Nephron progenitor cell (in vitro differentiated cells): ENCODE data around the gene TMEM132A.
A peak's percentile ranks its signal among the peaks of the same experiment; 100 is the strongest.

Experiments used
- DNase-seq: peaks from one replicate; pipeline ENCODE4 v3.0.0; 2021
- H3K27ac Mint-ChIP-seq: 2 replicates; pipeline ENCODE4 v1.8.0; 2021; ENCODE audit warnings: mild to moderate bottlenecking, moderate library complexity, mixed read lengths
- H3K27me3 Mint-ChIP-seq: 2 replicates; pipeline ENCODE4 v1.8.0; 2021; ENCODE audit warnings: mild to moderate bottlenecking, low read depth, mixed read lengths; ENCODE audit not compliant: poor library complexity
- H3K36me3 Mint-ChIP-seq: 2 replicates; pipeline ENCODE4 v1.8.0; 2021; ENCODE audit warnings: low read depth, mixed read lengths
- H3K4me1 Mint-ChIP-seq: 2 replicates; pipeline ENCODE4 v1.8.0; 2021; ENCODE audit warnings: mixed read lengths
- H3K4me3 Mint-ChIP-seq: 2 replicates; pipeline ENCODE4 v1.8.0; 2021; ENCODE audit warnings: mild to moderate bottlenecking, moderate library complexity, mixed read lengths
- H3K9me3 Mint-ChIP-seq: 2 replicates; pipeline ENCODE4 v1.8.0; 2021; ENCODE audit warnings: mild to moderate bottlenecking, moderate library complexity, mixed read lengths
- CTCF ChIP-seq: fragments of 200-600 bp; sonication (generic); IDR thresholded peaks from 2 replicates; pipeline ENCODE4 v1.5.0; 2021; ENCODE audit warnings: antibody characterized with exemption

Gene TMEM132A

GRCh38 chr11:60936467-60937143, 12.3 kb downstream of the TMEM132A start:
- no peak for DNase-seq
- H3K4me3 Mint-ChIP-seq: no peak overlapping the region
- peak overlapping the region; percentile 94 for H3K27ac Mint-ChIP-seq
- peaks cover 5% of the 10 kb centered on the region for H3K27me3 Mint-ChIP-seq
- H3K36me3 Mint-ChIP-seq: peaks cover 24% of the 10 kb centered on the region
- TF ChIP-seq CTCF: no peak
- no peaks in the 10 kb centered on the region for H3K9me3 Mint-ChIP-seq
- H3K4me1 Mint-ChIP-seq: peaks cover 36% of the 10 kb centered on the region

- DNase-seq: no peak
- Mint-ChIP-seq H3K27me3 (peaks cover 5% of the 10 kb centered on the region), H3K4me3 (no peak overlapping the region), H3K4me1 (peaks cover 35% of the 10 kb centered on the region), H3K36me3 (peaks cover 23% of the 10 kb centered on the region), H3K9me3 (no peaks in the 10 kb centered on the region), H3K27ac (peak overlapping the region; percentile 94)
- TF ChIP-seq CTCF: no peak
Observed at GRCh38 chr11:60937144-60937527, 12.9 kb downstream of the TMEM132A start.

- H3K4me3 Mint-ChIP-seq: no peak overlapping the region
- H3K27ac Mint-ChIP-seq: peak overlapping the region; percentile 94
- H3K4me1 Mint-ChIP-seq: peaks cover 38% of the 10 kb centered on the region
- peaks cover 19% of the 10 kb centered on the region for H3K36me3 Mint-ChIP-seq
- no peak for DNase-seq
- H3K9me3 Mint-ChIP-seq: no peaks in the 10 kb centered on the region
- TF ChIP-seq CTCF: no peak
- peaks cover 5% of the 10 kb centered on the region for H3K27me3 Mint-ChIP-seq
Observed at GRCh38 chr11:60937811-60938210, 13.6 kb downstream of the TMEM132A start.

GRCh38 chr11:60938500-60938899, 14.2 kb downstream of the TMEM132A start:
- Mint-ChIP-seq H3K36me3 (peaks cover 19% of the 10 kb centered on the region), H3K4me3 (peak overlapping the region; percentile 18), H3K27ac (peak overlapping the region; percentile 86), H3K4me1 (peaks cover 45% of the 10 kb centered on the region), H3K9me3 (no peaks in the 10 kb centered on the region), H3K27me3 (peaks cover 5% of the 10 kb centered on the region)
- TF ChIP-seq CTCF: no peak
- no peak for DNase-seq

GRCh38 chr11:60939301-60939700, 15.0 kb downstream of the TMEM132A start:
- no peak for DNase-seq
- Mint-ChIP-seq H3K4me1 (peaks cover 40% of the 10 kb centered on the region), H3K27ac (no peak overlapping the region), H3K27me3 (peaks cover 8% of the 10 kb centered on the region), H3K4me3 (no peak overlapping the region), H3K9me3 (no peaks in the 10 kb centered on the region), H3K36me3 (peaks cover 13% of the 10 kb centered on the region)
- no peak for TF ChIP-seq CTCF

- no peak overlapping the region for H3K4me3 Mint-ChIP-seq
- peaks cover 13% of the 10 kb centered on the region for H3K36me3 Mint-ChIP-seq
- peaks cover 9% of the 10 kb centered on the region for H3K27me3 Mint-ChIP-seq
- H3K9me3 Mint-ChIP-seq: no peaks in the 10 kb centered on the region
- no peak for DNase-seq
- H3K27ac Mint-ChIP-seq: no peak overlapping the region
- H3K4me1 Mint-ChIP-seq: peaks cover 42% of the 10 kb centered on the region
- TF ChIP-seq CTCF: no peak
Observed at GRCh38 chr11:60939855-60940254, 15.6 kb downstream of the TMEM132A start.
